Keratinocyte (primary cell): ENCODE data around the gene PLD1. TPM values are rescaled to one million over a fixed set of nuclear protein-coding genes. Genes with fewer than 3 reads are reported as not detected.
A peak's percentile ranks its signal among the peaks of the same experiment; 100 is the strongest.

Source experiments
- DNase-seq: peaks from one replicate; pipeline ENCODE4 v3.0.0-alpha.2; 2011; ENCODE audit warnings: low read depth, missing footprints, low spot score
- FAIRE-seq: peaks from 2 replicates; lab custom pipeline; 2011; peaks lifted over from hg19 to GRCh38; lab: Jason Lieb, UNC
- H2AFZ ChIP-seq: 2 replicates; pipeline ENCODE4 v1.6.0; 2012; ENCODE audit warnings: low read length, control low read depth, inconsistent platforms; ENCODE audit not compliant: control insufficient read depth
- H3K27ac ChIP-seq: 2 replicates; pipeline ENCODE4 v1.5.1; 2011; ENCODE audit warnings: low read length; ENCODE audit not compliant: control insufficient read depth, insufficient read depth
- H3K27me3 ChIP-seq: 3 replicates; pipeline ENCODE4 v1.6.0; 2011; ENCODE audit warnings: low read length; ENCODE audit not compliant: control insufficient read depth, insufficient read depth; ENCODE audit errors: extremely low read depth
- H3K36me3 ChIP-seq, 2 experiments: 2 replicates in 1 of 2; 3 replicates in 1 of 2; pipeline ENCODE4 v1.5.1; 2011; ENCODE audit warnings: low read length in 2 of 2, mild to moderate bottlenecking in 1 of 2; ENCODE audit not compliant: control insufficient read depth in 2 of 2, insufficient read depth in 2 of 2; ENCODE audit errors: extremely low read depth in 1 of 2
- H3K4me1 ChIP-seq: 3 replicates; pipeline ENCODE4 v1.5.1; 2011; ENCODE audit warnings: low read length; ENCODE audit not compliant: control insufficient read depth, insufficient read depth; ENCODE audit errors: extremely low read depth
- H3K4me2 ChIP-seq: 3 replicates; pipeline ENCODE4 v1.6.0; 2011; ENCODE audit warnings: low read depth, low read length; ENCODE audit not compliant: control insufficient read depth, insufficient read depth; ENCODE audit errors: extremely low read depth
- H3K4me3 ChIP-seq, 3 experiments: fragments of 200-600 bp in 1 of 3; sonication (generic) in 1 of 3; 2 replicates in 2 of 3; 3 replicates in 1 of 3; pipeline ENCODE4 v1.5.1; 2011 to 2016; ENCODE audit warnings: low read length in 3 of 3, mild to moderate bottlenecking in 3 of 3, control low read depth in 2 of 3, inconsistent platforms in 1 of 3, low read depth in 1 of 3, mixed read lengths in 1 of 3, mixed run types in 1 of 3, moderate library complexity in 1 of 3; ENCODE audit not compliant: control insufficient read depth in 2 of 3, insufficient read depth in 2 of 3; ENCODE audit errors: extremely low read depth in 1 of 3
- H3K79me2 ChIP-seq: 2 replicates; pipeline ENCODE4 v1.6.0; 2012; ENCODE audit warnings: low read length; ENCODE audit not compliant: control insufficient read depth, insufficient read depth
- H3K9ac ChIP-seq: 3 replicates; pipeline ENCODE4 v1.6.0; 2011; ENCODE audit warnings: low read length; ENCODE audit not compliant: control insufficient read depth, insufficient read depth; ENCODE audit errors: extremely low read depth
- H3K9me1 ChIP-seq: 3 replicates; pipeline ENCODE4 v1.6.0; 2011; ENCODE audit warnings: low read length; ENCODE audit not compliant: control insufficient read depth, insufficient read depth; ENCODE audit errors: extremely low read depth
- H3K9me3 ChIP-seq: 2 replicates; pipeline ENCODE4 v1.5.1; 2012; ENCODE audit warnings: low read depth, low read length; ENCODE audit not compliant: control insufficient read depth
- H4K20me1 ChIP-seq: 3 replicates; pipeline ENCODE4 v1.6.0; 2011; ENCODE audit warnings: low read length; ENCODE audit not compliant: control insufficient read depth, insufficient read depth; ENCODE audit errors: extremely low read depth
- EZH2 ChIP-seq: IDR thresholded peaks from one replicate; pipeline ENCODE4 v1.6.1; 2012; ENCODE audit warnings: inconsistent platforms, mild to moderate bottlenecking, low read length, moderate library complexity
- dilution Hi-C: fragments of 300-500 bp; cut with MboI; formaldehyde crosslinking; loops from one replicate; pipeline ENCODE4 v1.7.0; 2020; ENCODE audit warnings: low sequenced_read_pairs; ENCODE audit not compliant: extremely low pct_ligation_motif_present
- polyA plus RNA-seq, 5 experiments: library from polyadenylated mRNA; depleted of rRNA in 3 of 5; stranded (reverse) in 3 of 5; stranded (forward) in 1 of 5; unstranded in 1 of 5; fragments of >200 nt; gene quantifications; 1 replicate in 1 of 5; 2 replicates in 3 of 5; 3 replicates in 1 of 5; pipeline versions ENCODE4 v1.2.1 to v1.2.3, GENCODE V29; 2011 to 2012; ENCODE audit warnings: missing spikeins in 2 of 5, low read depth in 1 of 5, low replicate concordance in 1 of 5
- TF ChIP-seq, protein P1 (sequence below), 3 experiments: IDR thresholded peaks in 1 of 3; conservative IDR thresholded peaks in 1 of 3; optimal IDR thresholded peaks in 1 of 3; 2 replicates in 2 of 3; 3 replicates in 1 of 3; pipeline versions ENCODE3 to v1.5.1; 2011; ENCODE audit warnings: low read length in 3 of 3, mild to moderate bottlenecking in 3 of 3, moderate library complexity in 2 of 3, control low read depth in 1 of 3, inconsistent platforms in 1 of 3; ENCODE audit not compliant: insufficient read depth in 2 of 3; ENCODE audit errors: extremely low read depth in 1 of 3

PLD1 gene
- polyA plus RNA-seq, 1 donor (not counting 4 experiments of a cell fraction or from before 2014, with no cell fraction given) = 14.7 TPM

DNA sequence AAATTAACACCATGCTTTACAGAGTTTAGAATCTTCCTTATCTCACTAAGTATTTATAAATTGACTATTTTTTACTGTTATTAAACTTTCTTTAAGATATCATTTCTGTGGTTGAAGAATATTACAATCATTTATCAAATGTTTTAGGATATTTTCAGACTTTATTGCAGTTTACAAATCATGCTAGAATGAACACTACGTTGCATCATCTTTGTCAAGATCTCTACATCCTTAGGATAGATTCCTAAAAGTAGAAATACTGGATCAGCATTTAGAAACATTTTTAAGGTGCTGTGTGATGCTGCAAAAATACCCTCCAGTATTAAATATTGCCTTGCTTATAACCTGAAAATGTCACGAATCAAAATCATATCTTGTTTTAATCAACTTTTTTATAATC lies 2.5 kb upstream of the PLD1 start:
- H3K36me3 ChIP-seq = no peaks in the 10 kb centered on the region
- H3K4me3 ChIP-seq = no peak overlapping the region
- no peaks in the 10 kb centered on the region for H4K20me1 ChIP-seq
- FAIRE-seq (no peak), DNase-seq (no peak)
- H3K9ac ChIP-seq = no peak overlapping the region
- H3K9me1 ChIP-seq = no peaks in the 10 kb centered on the region
- peaks cover 2% of the 10 kb centered on the region for H3K79me2 ChIP-seq
- peak overlapping the region; percentile 79 for H3K27ac ChIP-seq
- dilution Hi-C loops = no loop called here
- TF ChIP-seq, protein P1, sequence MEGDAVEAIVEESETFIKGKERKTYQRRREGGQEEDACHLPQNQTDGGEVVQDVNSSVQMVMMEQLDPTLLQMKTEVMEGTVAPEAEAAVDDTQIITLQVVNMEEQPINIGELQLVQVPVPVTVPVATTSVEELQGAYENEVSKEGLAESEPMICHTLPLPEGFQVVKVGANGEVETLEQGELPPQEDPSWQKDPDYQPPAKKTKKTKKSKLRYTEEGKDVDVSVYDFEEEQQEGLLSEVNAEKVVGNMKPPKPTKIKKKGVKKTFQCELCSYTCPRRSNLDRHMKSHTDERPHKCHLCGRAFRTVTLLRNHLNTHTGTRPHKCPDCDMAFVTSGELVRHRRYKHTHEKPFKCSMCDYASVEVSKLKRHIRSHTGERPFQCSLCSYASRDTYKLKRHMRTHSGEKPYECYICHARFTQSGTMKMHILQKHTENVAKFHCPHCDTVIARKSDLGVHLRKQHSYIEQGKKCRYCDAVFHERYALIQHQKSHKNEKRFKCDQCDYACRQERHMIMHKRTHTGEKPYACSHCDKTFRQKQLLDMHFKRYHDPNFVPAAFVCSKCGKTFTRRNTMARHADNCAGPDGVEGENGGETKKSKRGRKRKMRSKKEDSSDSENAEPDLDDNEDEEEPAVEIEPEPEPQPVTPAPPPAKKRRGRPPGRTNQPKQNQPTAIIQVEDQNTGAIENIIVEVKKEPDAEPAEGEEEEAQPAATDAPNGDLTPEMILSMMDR (optimal IDR thresholded peaks at IDR 0.05 in 1 of 3, IDR thresholded peaks at IDR 0.05 in 1 of 3, conservative IDR thresholded peaks at IDR 0.05 in 1 of 3; ENCODE audit: extremely low read depth in 1 of 3, insufficient read depth in 2 of 3, low read length in 3 of 3) = no peak
- TF ChIP-seq EZH2 = no peak
- H3K4me2 ChIP-seq = no peak overlapping the region
- H3K27me3 ChIP-seq = no peaks in the 10 kb centered on the region
- H3K4me1 ChIP-seq = peaks cover 30% of the 10 kb centered on the region
- H3K9me3 ChIP-seq = no peaks in the 10 kb centered on the region
- H2AFZ ChIP-seq = no peak overlapping the region

DNA sequence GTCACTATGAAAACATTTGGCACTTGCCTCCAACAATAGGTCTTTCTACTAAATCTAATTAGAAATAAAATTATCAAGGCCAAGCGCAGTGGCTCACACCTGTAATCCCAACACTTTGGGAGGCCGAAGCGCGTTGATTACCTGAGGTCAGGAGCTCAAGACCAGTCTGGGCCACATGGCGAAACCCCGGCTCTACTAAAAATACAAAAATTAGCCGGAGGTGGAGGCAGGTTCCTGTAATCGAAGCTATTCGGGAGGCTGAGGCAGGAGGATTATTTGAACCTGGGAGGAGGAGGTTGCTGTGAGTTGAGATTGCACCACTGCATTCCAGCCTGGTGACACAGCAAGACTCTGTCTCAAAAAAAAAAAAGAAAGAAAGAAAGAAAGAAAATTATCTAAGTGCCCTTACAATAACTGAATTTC lies 1.6 kb upstream of the PLD1 start:
- Histone ChIP-seq H3K4me3 (peak overlapping the region in 2 of 3 experiments; percentile 34 to 40), H3K4me1 (peaks cover 32% of the 10 kb centered on the region), H3K36me3 (no peaks in the 10 kb centered on the region), H3K27me3 (no peaks in the 10 kb centered on the region), H3K79me2 (peaks cover 6% of the 10 kb centered on the region), H2AFZ (no peak overlapping the region), H3K9me1 (no peaks in the 10 kb centered on the region), H3K27ac (peak overlapping the region; percentile 79), H3K4me2 (peak overlapping the region; percentile 81), H4K20me1 (no peaks in the 10 kb centered on the region), H3K9ac (peak overlapping the region; percentile 61), H3K9me3 (no peaks in the 10 kb centered on the region)
- dilution Hi-C loops = no loop called here
- DNase-seq (no peak), FAIRE-seq (no peak)
- no peak for TF ChIP-seq EZH2
- TF ChIP-seq, protein P1 (optimal IDR thresholded peaks at IDR 0.05 in 1 of 3, IDR thresholded peaks at IDR 0.05 in 1 of 3, conservative IDR thresholded peaks at IDR 0.05 in 1 of 3; ENCODE audit: extremely low read depth in 1 of 3, insufficient read depth in 2 of 3, low read length in 3 of 3) = no peak
